AG04449 (cell line): Measurements from ENCODE around the gene GPR12.

Experiments
- CTCF ChIA-PET: fragments of 350-600 bp; formaldehyde crosslinking; extraction: SDS; loops from one replicate; lab custom pipeline; 2021; ENCODE audit warnings: antibody characterized with exemption; lab: Yijun Ruan, JAX
- POLR2A ChIA-PET: fragments of 400-600, 350-600 bp; formaldehyde crosslinking; extraction: SDS; loops from one replicate; lab custom pipeline; 2020; ENCODE audit warnings: antibody characterized with exemption, inconsistent platforms; lab: Yijun Ruan, JAX
- DNase-seq: peaks from one replicate; pipeline ENCODE4 v3.0.0-alpha.2; 2010; ENCODE audit warnings: low read depth, low spot score
- H3K4me3 ChIP-seq: 2 replicates; pipeline ENCODE4 v1.5.1; 2011; ENCODE audit warnings: low read depth, mild to moderate bottlenecking, control low read depth, low read length
- CTCF ChIP-seq: IDR thresholded peaks from one replicate; pipeline ENCODE4 v1.5.1; 2011; ENCODE audit warnings: mild to moderate bottlenecking, moderate library complexity, low read length, control low read depth, inconsistent platforms; ENCODE audit not compliant: insufficient read depth; ENCODE audit errors: missing control alignments

GPR12 gene

GRCh38 chr13:26760832-26761582, 421 bp upstream of the GPR12 start:
- ChIA-PET POLR2A (no interaction called here), CTCF (no interaction called here)
- no peak for TF ChIP-seq CTCF
- DNase-seq: no peak
- no peak overlapping the region for H3K4me3 ChIP-seq

GRCh38 chr13:26759249-26759906, 1.2 kb downstream of the GPR12 start:
- no peak overlapping the region for H3K4me3 ChIP-seq
- TF ChIP-seq CTCF: no peak
- no peak for DNase-seq
- POLR2A ChIA-PET: no interaction called here
- CTCF ChIA-PET: no interaction called here

GRCh38 chr13:26758496-26759157, 2.0 kb downstream of the GPR12 start:
- TF ChIP-seq CTCF: no peak
- no peak for DNase-seq
- ChIA-PET CTCF (no interaction called here), POLR2A (no interaction called here)
- H3K4me3 ChIP-seq: no peak overlapping the region

DNA sequence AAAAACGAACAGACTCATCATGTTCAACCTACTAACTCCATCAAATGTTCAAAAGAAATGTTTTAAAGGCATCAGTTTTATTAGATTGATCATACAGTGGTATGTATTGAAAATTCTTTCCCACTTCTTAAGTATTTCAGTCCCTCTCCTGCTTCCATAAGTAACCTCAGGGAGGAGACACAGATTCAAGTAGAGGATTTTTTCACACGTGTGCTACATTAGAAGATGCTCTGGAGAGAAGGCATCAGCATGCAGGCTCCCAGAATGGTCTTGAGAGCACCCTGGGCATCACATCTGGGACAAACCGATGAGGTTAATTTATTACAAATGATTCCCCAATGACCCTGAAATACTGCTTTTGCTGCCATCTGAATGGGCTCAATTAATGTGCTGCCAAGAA, 3.6 kb downstream of the GPR12 start:
- CTCF ChIA-PET: no interaction called here
- no peak for DNase-seq
- no peak for TF ChIP-seq CTCF
- POLR2A ChIA-PET: no interaction called here
- no peak overlapping the region for H3K4me3 ChIP-seq

GRCh38 chr13:26752671-26753070, 7.9 kb downstream of the GPR12 start:
- ChIA-PET CTCF (no interaction called here), POLR2A (no interaction called here)
- no peak for TF ChIP-seq CTCF
- DNase-seq: no peak
- no peak overlapping the region for H3K4me3 ChIP-seq

DNA sequence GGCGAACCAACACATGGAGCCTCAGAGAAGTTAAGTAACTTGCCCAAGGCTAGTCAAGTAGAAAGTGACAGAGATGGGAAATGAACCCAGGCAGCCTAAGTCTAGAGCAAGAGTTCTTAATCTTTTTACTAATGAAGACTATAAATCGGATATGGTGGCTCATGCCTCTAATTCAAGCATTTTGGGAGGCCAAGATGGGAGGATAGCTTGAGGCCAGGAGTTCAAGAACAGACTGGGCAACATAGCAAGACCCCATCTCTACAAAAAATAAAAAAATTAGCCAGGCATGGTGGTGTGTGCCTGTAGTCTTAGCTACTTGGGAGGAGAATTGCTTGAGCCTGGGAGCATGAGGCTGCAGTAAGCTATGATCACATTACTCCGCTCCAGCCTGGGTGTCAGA, 10.7 kb downstream of the GPR12 start:
- ChIA-PET CTCF (no interaction called here), POLR2A (no interaction called here)
- TF ChIP-seq CTCF: no peak
- DNase-seq: no peak
- no peak overlapping the region for H3K4me3 ChIP-seq
